Smooth muscle cell (in vitro differentiated cells): ENCODE data around the gene CCDC27. TPM values are rescaled to one million over a fixed set of nuclear protein-coding genes. Genes with fewer than 3 reads are reported as not detected.
A peak's percentile ranks its signal among the peaks of the same experiment; 100 is the strongest.

Source experiments
- DNase-seq: peaks from one replicate; lab custom pipeline; 2025; ENCODE audit not compliant: unreplicated experiment; lab: John Stamatoyannopoulos, UW
- H2AFZ ChIP-seq: fragments of 200-600 bp; sonication (generic); 2 replicates; pipeline ENCODE4 v1.6.0; 2016; ENCODE audit warnings: antibody characterized with exemption, low read depth, mild to moderate bottlenecking
- H3F3A ChIP-seq: fragments of 200-600 bp; sonication (generic); 2 replicates; pipeline ENCODE4 v1.6.0; 2017; ENCODE audit warnings: antibody characterized with exemption, low read depth
- H3K27ac ChIP-seq: fragments of 200-600 bp; sonication (generic); 2 replicates; pipeline ENCODE4 v1.5.1; 2016; ENCODE audit warnings: low read depth, mild to moderate bottlenecking
- H3K27me3 ChIP-seq: fragments of 200-600 bp; sonication (generic); 2 replicates; pipeline ENCODE4 v1.6.1; 2016; ENCODE audit warnings: low read depth, mild to moderate bottlenecking
- H3K36me3 ChIP-seq: fragments of 200-600 bp; sonication (generic); 2 replicates; pipeline ENCODE4 v1.5.1; 2016; ENCODE audit warnings: low read depth
- H3K4me1 ChIP-seq: fragments of 200-600 bp; sonication (generic); 2 replicates; pipeline ENCODE4 v1.5.1; 2016; ENCODE audit warnings: low read depth
- H3K4me2 ChIP-seq: fragments of 200-600 bp; sonication (generic); 2 replicates; pipeline ENCODE4 v1.6.0; 2016; ENCODE audit warnings: mild to moderate bottlenecking
- H3K4me3 ChIP-seq: fragments of 200-600 bp; sonication (generic); 2 replicates; pipeline ENCODE4 v1.5.1; 2016; ENCODE audit warnings: mild to moderate bottlenecking
- H3K79me2 ChIP-seq: fragments of 200-600 bp; sonication (generic); 2 replicates; pipeline ENCODE4 v1.6.0; 2016; ENCODE audit warnings: low read depth, mild to moderate bottlenecking
- H3K9ac ChIP-seq: fragments of 200-600 bp; sonication (generic); 2 replicates; pipeline ENCODE4 v1.6.0; 2016; ENCODE audit warnings: low read depth
- H3K9me3 ChIP-seq: fragments of 200-600 bp; sonication (generic); replicated peaks from 2 replicates; pipeline ENCODE4 v1.5.1; 2016; ENCODE audit warnings: low read depth
- H4K20me1 ChIP-seq: fragments of 200-600 bp; sonication (generic); 2 replicates; pipeline ENCODE4 v1.6.0; 2016; ENCODE audit warnings: low read depth
- CTCF ChIP-seq: fragments of 200-600 bp; sonication (generic); IDR thresholded peaks from 2 replicates; pipeline ENCODE4 v1.5.1; 2017; ENCODE audit warnings: borderline replicate concordance, mild to moderate bottlenecking, antibody characterized with exemption; ENCODE audit not compliant: insufficient read depth, poor library complexity, severe bottlenecking
- WGBS: methylation state at CpG from one replicate; pipeline ENCODE4 v1.1.7; 2016; ENCODE audit warnings: low lambda C conversion rate; 5-methylcytosine and 5-hydroxymethylcytosine counted together
- polyA plus RNA-seq: library from polyadenylated mRNA; unstranded; fragments of >200 nt; fragmentation: Nextera tagmentation; extraction: Ambion mirVana; gene quantifications from 2 replicates; pipeline ENCODE4 v1.2.1, GENCODE V29; 2016
- total RNA-seq: library from RNA; depleted of rRNA; stranded (reverse); fragments of >200 nt; gene quantifications from 2 replicates; pipeline ENCODE4 v1.2.3, GENCODE V29; 2014

Gene CCDC27
- total and polyA plus RNA-seq, 2 experiments from 2014 or later = not detected

DNA sequence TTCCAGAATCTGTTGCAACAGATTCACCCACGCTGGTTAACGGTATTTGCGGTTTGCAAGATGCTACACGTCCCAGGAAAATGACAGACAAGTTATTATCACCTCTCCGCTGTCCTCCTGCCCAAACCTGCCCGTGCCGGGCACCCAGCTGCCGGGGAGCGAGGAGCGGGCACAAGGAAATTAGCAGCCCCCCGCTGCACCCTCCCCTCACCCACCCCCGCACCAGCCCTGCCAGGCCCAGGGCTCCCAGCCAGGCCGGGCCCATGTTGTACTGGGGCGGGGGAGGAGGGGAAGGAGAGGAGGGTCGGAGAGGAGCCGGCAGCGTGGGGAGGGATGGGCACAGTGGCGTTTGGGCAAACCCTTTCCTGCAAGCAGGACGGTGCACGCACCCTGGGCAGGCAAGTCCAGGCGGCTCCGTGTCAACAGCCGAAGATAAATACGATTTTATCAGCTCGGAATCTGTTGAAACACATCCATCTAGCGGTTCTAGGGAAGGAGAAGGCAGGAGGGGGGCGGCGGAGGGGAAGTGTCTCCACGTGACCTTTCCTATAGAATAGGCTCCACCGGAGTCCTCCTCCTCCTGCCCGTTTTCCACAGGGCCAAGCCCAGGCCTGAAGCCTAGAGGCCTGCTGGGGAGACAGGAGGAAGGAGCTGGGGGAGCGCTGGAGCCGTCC, 35.1 kb upstream of the CCDC27 start:
- no peaks in the 10 kb centered on the region for H3K36me3 ChIP-seq
- WGBS = 78% methylated on average over 24 of the region's 33 CpGs

GRCh38 chr1:3717715-3718601, 34.3 kb upstream of the CCDC27 start:
- Histone ChIP-seq H3K4me2 (no peak overlapping the region), H3K79me2 (no peaks in the 10 kb centered on the region), H3K27me3 (no peaks in the 10 kb centered on the region), H3F3A (no peaks in the 10 kb centered on the region), H3K9me3 (no peaks in the 10 kb centered on the region), H3K36me3 (no peaks in the 10 kb centered on the region), H3K9ac (no peak overlapping the region), H3K27ac (no peak overlapping the region), H2AFZ (no peak overlapping the region), H4K20me1 (no peaks in the 10 kb centered on the region), H3K4me1 (no peaks in the 10 kb centered on the region), H3K4me3 (no peak overlapping the region)
- peak; percentile 21 for DNase-seq
- TF ChIP-seq CTCF = no peak
- 29% methylated on average over 33 of the region's 40 CpGs for WGBS

More for the DNA sequence above, 35.1 kb upstream of the CCDC27 start:
- no peak for DNase-seq
- Histone ChIP-seq H3K79me2 (no peaks in the 10 kb centered on the region), H3K27me3 (no peaks in the 10 kb centered on the region), H3K4me1 (no peaks in the 10 kb centered on the region), H3K9ac (no peak overlapping the region), H3F3A (no peaks in the 10 kb centered on the region), H3K4me2 (no peak overlapping the region), H3K9me3 (no peaks in the 10 kb centered on the region), H3K27ac (no peak overlapping the region), H4K20me1 (no peaks in the 10 kb centered on the region), H2AFZ (no peak overlapping the region), H3K4me3 (no peak overlapping the region)
- TF ChIP-seq CTCF = no peak

GRCh38 chr1:3718764-3719163, 33.5 kb upstream of the CCDC27 start:
- no peak overlapping the region for H2AFZ ChIP-seq
- DNase-seq = no peak
- no peak for TF ChIP-seq CTCF

More at GRCh38 chr1:3718764-3719163, 33.5 kb upstream of the CCDC27 start:
- no peak overlapping the region for H3K4me2 ChIP-seq
- H3K79me2 ChIP-seq = no peaks in the 10 kb centered on the region
- H3K27ac ChIP-seq = no peak overlapping the region
- no peaks in the 10 kb centered on the region for H3K9me3 ChIP-seq
- H3K4me3 ChIP-seq = no peak overlapping the region
- H3K9ac ChIP-seq = no peak overlapping the region
- H3K27me3 ChIP-seq = no peaks in the 10 kb centered on the region
- 90% methylated on average over 14 of the region's 14 CpGs for WGBS
- H3K4me1 ChIP-seq = no peaks in the 10 kb centered on the region
- no peaks in the 10 kb centered on the region for H4K20me1 ChIP-seq
- H3K36me3 ChIP-seq = no peaks in the 10 kb centered on the region
- H3F3A ChIP-seq = no peaks in the 10 kb centered on the region
